ENCODE results near the gene RCOR1. TPM values are rescaled to one million over a fixed set of nuclear protein-coding genes. Genes with fewer than 3 reads are reported as not detected.

RCOR1 gene
- total and polyA plus RNA-seq, 2 of the 4 experiments (the other 2 are of a cell fraction), result 9.0 to 11.2 TPM

GRCh38 chr14:102749393-102750305 lies 157.2 kb downstream of the RCOR1 start:
- DNase-seq (no peak), ATAC-seq (ENCODE audit: low read depth) (no peak)
- in situ Hi-C loops (cut with MboI; ENCODE audit: low sequenced_read_pairs), result no loop called here
- TF ChIP-seq RCOR1 (IDR thresholded peaks at IDR 0.05; ENCODE audit: insufficient replicate concordance, low read length) (no peak), MAZ (IDR thresholded peaks at IDR 0.05; ENCODE audit: borderline replicate concordance, low read depth, low read length) (no peak), USF2 (IDR thresholded peaks at IDR 0.05; ENCODE audit: low read depth, low read length) (no peak), NFE2L2 (IDR thresholded peaks at IDR 0.05; ENCODE audit: low read depth, low read length) (no peak), CEBPB (IDR thresholded peaks at IDR 0.05; ENCODE audit: low read depth, low read length) (no peak), RAD21 (IDR thresholded peaks at IDR 0.05; ENCODE audit: low read length) (no peak), BHLHE40 (IDR thresholded peaks at IDR 0.05; ENCODE audit: low read depth, low read length) (no peak), RFX5 (IDR thresholded peaks at IDR 0.05; ENCODE audit: low read depth, low read length) (no peak)
- TF ChIP-seq, protein P1, sequence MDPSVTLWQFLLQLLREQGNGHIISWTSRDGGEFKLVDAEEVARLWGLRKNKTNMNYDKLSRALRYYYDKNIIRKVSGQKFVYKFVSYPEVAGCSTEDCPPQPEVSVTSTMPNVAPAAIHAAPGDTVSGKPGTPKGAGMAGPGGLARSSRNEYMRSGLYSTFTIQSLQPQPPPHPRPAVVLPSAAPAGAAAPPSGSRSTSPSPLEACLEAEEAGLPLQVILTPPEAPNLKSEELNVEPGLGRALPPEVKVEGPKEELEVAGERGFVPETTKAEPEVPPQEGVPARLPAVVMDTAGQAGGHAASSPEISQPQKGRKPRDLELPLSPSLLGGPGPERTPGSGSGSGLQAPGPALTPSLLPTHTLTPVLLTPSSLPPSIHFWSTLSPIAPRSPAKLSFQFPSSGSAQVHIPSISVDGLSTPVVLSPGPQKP (IDR thresholded peaks at IDR 0.05; ENCODE audit: borderline replicate concordance, low read depth, low read length), result no peak
- TF ChIP-seq, protein P2, sequence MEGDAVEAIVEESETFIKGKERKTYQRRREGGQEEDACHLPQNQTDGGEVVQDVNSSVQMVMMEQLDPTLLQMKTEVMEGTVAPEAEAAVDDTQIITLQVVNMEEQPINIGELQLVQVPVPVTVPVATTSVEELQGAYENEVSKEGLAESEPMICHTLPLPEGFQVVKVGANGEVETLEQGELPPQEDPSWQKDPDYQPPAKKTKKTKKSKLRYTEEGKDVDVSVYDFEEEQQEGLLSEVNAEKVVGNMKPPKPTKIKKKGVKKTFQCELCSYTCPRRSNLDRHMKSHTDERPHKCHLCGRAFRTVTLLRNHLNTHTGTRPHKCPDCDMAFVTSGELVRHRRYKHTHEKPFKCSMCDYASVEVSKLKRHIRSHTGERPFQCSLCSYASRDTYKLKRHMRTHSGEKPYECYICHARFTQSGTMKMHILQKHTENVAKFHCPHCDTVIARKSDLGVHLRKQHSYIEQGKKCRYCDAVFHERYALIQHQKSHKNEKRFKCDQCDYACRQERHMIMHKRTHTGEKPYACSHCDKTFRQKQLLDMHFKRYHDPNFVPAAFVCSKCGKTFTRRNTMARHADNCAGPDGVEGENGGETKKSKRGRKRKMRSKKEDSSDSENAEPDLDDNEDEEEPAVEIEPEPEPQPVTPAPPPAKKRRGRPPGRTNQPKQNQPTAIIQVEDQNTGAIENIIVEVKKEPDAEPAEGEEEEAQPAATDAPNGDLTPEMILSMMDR (conservative IDR thresholded peaks at IDR 0.05; ENCODE audit: low read depth, low read length), result no peak
- Histone ChIP-seq H3K9ac (ENCODE audit: low read depth, low read length) (no peak overlapping the region), H2BK20ac (ENCODE audit: low read depth, low read length) (no peak overlapping the region), H3K4me2 (ENCODE audit: low read depth, low read length) (no peak overlapping the region), H3K9me3 (ENCODE audit: control insufficient read depth, insufficient read depth, low read length) (no peaks in the 10 kb centered on the region), H3K14ac (replicated peaks; ENCODE audit: low read depth, low read length) (no peak overlapping the region), H2AFZ (replicated peaks; ENCODE audit: low read length, poor library complexity) (no peak overlapping the region), H3K56ac (ENCODE audit: extremely low read depth, insufficient read depth, low read length) (no peak overlapping the region), H2BK5ac (ENCODE audit: low read depth, low read length, poor library complexity, severe bottlenecking) (no peak overlapping the region), H4K5ac (ENCODE audit: low read depth, low read length) (no peak overlapping the region), H2BK15ac (ENCODE audit: low read depth, low read length) (no peak overlapping the region), H3K27me3 (ENCODE audit: control insufficient read depth, insufficient read depth, low read length) (no peaks in the 10 kb centered on the region), H3K4me1 (ENCODE audit: control insufficient read depth, insufficient read depth, low read length) (no peaks in the 10 kb centered on the region), H3K4ac (ENCODE audit: low read depth, low read length) (no peak overlapping the region), H2AK5ac (ENCODE audit: low read depth, low read length) (no peak overlapping the region), H4K8ac (ENCODE audit: low read depth in 2 of 2, low read length in 2 of 2) (no peak overlapping the region), H3K9me1 (ENCODE audit: insufficient read depth, low read length) (no peaks in the 10 kb centered on the region; the same call in 1 of the 2 replicates), H2BK120ac (ENCODE audit: low read depth, low read length) (no peak overlapping the region), H4K20me1 (ENCODE audit: insufficient read depth, low read length) (no peaks in the 10 kb centered on the region; the same call in 1 of the 2 replicates), H3K4me3 (ENCODE audit: insufficient read depth, low read depth, low read length) (no peak overlapping the region), H2AK9ac (replicated peaks; ENCODE audit: low read depth, low read length, poor library complexity) (no peak overlapping the region), H3K36me3 (ENCODE audit: control insufficient read depth, insufficient read depth, low read length) (no peaks in the 10 kb centered on the region), H3K18ac (ENCODE audit: low read depth, low read length) (no peak overlapping the region), H3K23ac (ENCODE audit: low read depth, low read length) (no peak overlapping the region), H3K79me1 (ENCODE audit: low read depth in 1 of 2, low read length in 2 of 2) (no peaks in the 10 kb centered on the region), H4K91ac (ENCODE audit: insufficient read depth, low read depth, low read length) (no peak overlapping the region), H3K27ac (ENCODE audit: insufficient read depth, low read length) (no peak overlapping the region)
- dilution Hi-C loops (cut with HindIII; ENCODE audit: low sequenced_read_pairs, unreplicated experiment), result no loop called here
- intact Hi-C loops (cut with micrococcal nuclease), result no loop called here
- BruUV-seq (replicated peaks), result no TSS peak
- 77% methylated on average over 12 of the region's 33 CpGs; no CpG with 5 or more reads in 1 of the 2 experiments for WGBS, 2 experiments (ENCODE audit: extremely low coverage in 2 of 2, insufficient read length in 1 of 2)
- POLR2A ChIA-PET (ENCODE audit: unreplicated experiment), result no interaction called here
- CTCF ChIA-PET, result interaction anchor here (0.8 kb wide), 1 partner anchor 24 kb away, joined by 3 read pairs; no protein-coding TSS in a partner anchor
